ENCODE results near the gene MRPL51.
"Not testable (repeated sequence)": the region's sequence is repeated elsewhere in the genome, so short reads cannot be mapped to it uniquely, and the experiment has no call there.

Gene MRPL51

GRCh38 chr12:6500466-6500865 is 7.4 kb upstream of the MRPL51 start:
- no peak overlapping the region for H3K4me2 ChIP-seq (ENCODE audit: insufficient read depth, low read length, poor library complexity, severe bottlenecking)
- H2BK5ac ChIP-seq (ENCODE audit: low read length) = no peak overlapping the region
- H2BK15ac ChIP-seq (ENCODE audit: low read length) = no peak overlapping the region

GRCh38 chr12:6497291-6497690 is 4.2 kb upstream of the MRPL51 start:
- not testable (repeated sequence) for H3K23ac ChIP-seq (ENCODE audit: low read depth, low read length, poor library complexity); H3K9me3 ChIP-seq (replicated peaks in 1 of 2; ENCODE audit: control insufficient read depth in 2 of 2, insufficient read depth in 1 of 2, low read depth in 1 of 2, low read length in 2 of 2); H2BK15ac ChIP-seq (ENCODE audit: low read length); H3K4ac ChIP-seq (ENCODE audit: low read length); H3K4me3 ChIP-seq (ENCODE audit: low read length in 2 of 2); H3K79me1 ChIP-seq (ENCODE audit: low read depth, low read length); H2AK5ac ChIP-seq (ENCODE audit: low read depth, low read length); H3K9ac ChIP-seq (ENCODE audit: low read depth, low read length, poor library complexity); H2BK12ac ChIP-seq (ENCODE audit: low read length); H2BK120ac ChIP-seq (ENCODE audit: low read depth, low read length); H2AFZ ChIP-seq (ENCODE audit: low read length); H4K91ac ChIP-seq (ENCODE audit: low read depth, low read length, poor library complexity); H4K8ac ChIP-seq (ENCODE audit: low read depth, low read length); H3K27ac ChIP-seq (replicated peaks; ENCODE audit: low read length); H3K14ac ChIP-seq (ENCODE audit: low read length); DNase-seq (ENCODE audit: low spot score); H3K27me3 ChIP-seq (ENCODE audit: control insufficient read depth in 3 of 3, insufficient read depth in 3 of 3, low read depth in 1 of 3, low read length in 3 of 3); H3K18ac ChIP-seq (ENCODE audit: low read length); H2BK5ac ChIP-seq (ENCODE audit: low read length); H3K4me2 ChIP-seq (ENCODE audit: insufficient read depth, low read length, poor library complexity, severe bottlenecking)
- Histone ChIP-seq H3K36me3 (replicated peaks in 1 of 2; ENCODE audit: control insufficient read depth in 2 of 2, insufficient read depth in 2 of 2, low read length in 2 of 2) (peaks cover 23 to 77% of the 10 kb centered on the region in 2 donors), H3K4me1 (ENCODE audit: control insufficient read depth in 2 of 2, insufficient read depth in 1 of 2, low read depth in 1 of 2, low read length in 2 of 2) (peaks cover 10 to 15% of the 10 kb centered on the region in 2 donors)
- WGBS, 2 donors (ENCODE audit: extremely low coverage in 2 of 2, insufficient read length in 2 of 2, insufficient replicate concordance in 1 of 2) = no CpG with 5 or more reads among the region's 3 CpGs

More at GRCh38 chr12:6500466-6500865, 7.4 kb upstream of the MRPL51 start:
- Histone ChIP-seq H3K4ac (ENCODE audit: low read length) (no peak overlapping the region), H3K36me3 (replicated peaks in 1 of 2; ENCODE audit: control insufficient read depth in 2 of 2, insufficient read depth in 2 of 2, low read length in 2 of 2) (peaks cover 23 to 97% of the 10 kb centered on the region in 2 donors), H2BK12ac (ENCODE audit: low read length) (no peak overlapping the region), H3K9ac (ENCODE audit: low read depth, low read length, poor library complexity) (no peak overlapping the region), H3K23ac (ENCODE audit: low read depth, low read length, poor library complexity) (no peak overlapping the region), H2AFZ (ENCODE audit: low read length) (no peak overlapping the region), H3K14ac (ENCODE audit: low read length) (no peak overlapping the region), H2AK5ac (ENCODE audit: low read depth, low read length) (no peak overlapping the region), H3K4me1 (ENCODE audit: control insufficient read depth in 2 of 2, insufficient read depth in 1 of 2, low read depth in 1 of 2, low read length in 2 of 2) (peaks cover 5 to 8% of the 10 kb centered on the region in 2 donors), H3K4me3 (ENCODE audit: low read length in 2 of 2) (no peak overlapping the region), H3K18ac (ENCODE audit: low read length) (no peak overlapping the region), H4K8ac (ENCODE audit: low read depth, low read length) (no peak overlapping the region), H2BK120ac (ENCODE audit: low read depth, low read length) (no peak overlapping the region), H4K91ac (ENCODE audit: low read depth, low read length, poor library complexity) (no peak overlapping the region), H3K79me1 (ENCODE audit: low read depth, low read length) (peaks cover 2% of the 10 kb centered on the region), H3K27ac (replicated peaks; ENCODE audit: low read length) (no peak overlapping the region), H3K9me3 (replicated peaks in 1 of 2; ENCODE audit: control insufficient read depth in 2 of 2, insufficient read depth in 1 of 2, low read depth in 1 of 2, low read length in 2 of 2) (no peaks in the 10 kb centered on the region), H3K27me3 (ENCODE audit: control insufficient read depth in 3 of 3, insufficient read depth in 3 of 3, low read depth in 1 of 3, low read length in 3 of 3) (no peaks in the 10 kb centered on the region)
- no CpG with 5 or more reads among the region's 2 CpGs for WGBS, 2 donors (ENCODE audit: extremely low coverage in 2 of 2, insufficient read length in 2 of 2, insufficient replicate concordance in 1 of 2)
- DNase-seq (ENCODE audit: low spot score) = no peak

- Histone ChIP-seq H3K4me3 (ENCODE audit: low read length in 2 of 2) (peak overlapping the region; percentile 20 to 78), H3K79me1 (ENCODE audit: low read depth, low read length) (peaks cover 4% of the 10 kb centered on the region)
Measured at GRCh38 chr12:6494968-6495367, 1.9 kb upstream of the MRPL51 start.

GRCh38 chr12:6494258-6494743 is 1.2 kb upstream of the MRPL51 start:
- no peak overlapping the region for H3K14ac ChIP-seq (ENCODE audit: low read length)
- no CpG with 5 or more reads among the region's 14 CpGs for WGBS, 2 donors (ENCODE audit: extremely low coverage in 2 of 2, insufficient read length in 2 of 2, insufficient replicate concordance in 1 of 2)
- no peak overlapping the region for H2BK5ac ChIP-seq (ENCODE audit: low read length)

More at GRCh38 chr12:6494968-6495367, 1.9 kb upstream of the MRPL51 start:
- no peak overlapping the region for H3K27ac ChIP-seq (replicated peaks; ENCODE audit: low read length)
- H2BK120ac ChIP-seq (ENCODE audit: low read depth, low read length) = no peak overlapping the region
- H3K18ac ChIP-seq (ENCODE audit: low read length) = no peak overlapping the region
- H3K23ac ChIP-seq (ENCODE audit: low read depth, low read length, poor library complexity) = no peak overlapping the region
- H2AFZ ChIP-seq (ENCODE audit: low read length) = no peak overlapping the region
- H3K4ac ChIP-seq (ENCODE audit: low read length) = no peak overlapping the region
- H3K27me3 ChIP-seq (ENCODE audit: control insufficient read depth in 3 of 3, insufficient read depth in 3 of 3, low read depth in 1 of 3, low read length in 3 of 3) = no peaks in the 10 kb centered on the region
- no peak overlapping the region for H3K14ac ChIP-seq (ENCODE audit: low read length)
- DNase-seq (ENCODE audit: low spot score) = no peak
- H2BK5ac ChIP-seq (ENCODE audit: low read length) = no peak overlapping the region
- H3K36me3 ChIP-seq (replicated peaks in 1 of 2; ENCODE audit: control insufficient read depth in 2 of 2, insufficient read depth in 2 of 2, low read length in 2 of 2) = peaks cover 23 to 70% of the 10 kb centered on the region in 2 donors
- H2BK15ac ChIP-seq (ENCODE audit: low read length) = no peak overlapping the region
- no peaks in the 10 kb centered on the region for H3K9me3 ChIP-seq (replicated peaks in 1 of 2; ENCODE audit: control insufficient read depth in 2 of 2, insufficient read depth in 1 of 2, low read depth in 1 of 2, low read length in 2 of 2)
- peak overlapping the region; percentile 38 for H3K4me2 ChIP-seq (ENCODE audit: insufficient read depth, low read length, poor library complexity, severe bottlenecking)
- no peak overlapping the region for H4K8ac ChIP-seq (ENCODE audit: low read depth, low read length)
- H2BK12ac ChIP-seq (ENCODE audit: low read length) = no peak overlapping the region
- no CpG with 5 or more reads among the region's 1 CpG for WGBS, 2 donors (ENCODE audit: extremely low coverage in 2 of 2, insufficient read length in 2 of 2, insufficient replicate concordance in 1 of 2)
- H2AK5ac ChIP-seq (ENCODE audit: low read depth, low read length) = no peak overlapping the region
- H3K9ac ChIP-seq (ENCODE audit: low read depth, low read length, poor library complexity) = peak overlapping the region; percentile 1
- H4K91ac ChIP-seq (ENCODE audit: low read depth, low read length, poor library complexity) = no peak overlapping the region
- H3K4me1 ChIP-seq (ENCODE audit: control insufficient read depth in 2 of 2, insufficient read depth in 1 of 2, low read depth in 1 of 2, low read length in 2 of 2) = peaks cover 11 to 15% of the 10 kb centered on the region in 2 donors

More at GRCh38 chr12:6494258-6494743, 1.2 kb upstream of the MRPL51 start:
- Histone ChIP-seq H3K4ac (ENCODE audit: low read length) (no peak overlapping the region), H4K8ac (ENCODE audit: low read depth, low read length) (no peak overlapping the region), H2BK12ac (ENCODE audit: low read length) (no peak overlapping the region), H3K9me3 (replicated peaks in 1 of 2; ENCODE audit: control insufficient read depth in 2 of 2, insufficient read depth in 1 of 2, low read depth in 1 of 2, low read length in 2 of 2) (no peaks in the 10 kb centered on the region), H2AFZ (ENCODE audit: low read length) (peak overlapping the region; percentile 70), H4K91ac (ENCODE audit: low read depth, low read length, poor library complexity) (no peak overlapping the region), H2BK15ac (ENCODE audit: low read length) (no peak overlapping the region), H3K79me1 (ENCODE audit: low read depth, low read length) (peaks cover 4% of the 10 kb centered on the region), H2AK5ac (ENCODE audit: low read depth, low read length) (no peak overlapping the region), H3K4me3 (ENCODE audit: low read length in 2 of 2) (peak overlapping the region; percentile 78 to 91), H3K4me2 (ENCODE audit: insufficient read depth, low read length, poor library complexity, severe bottlenecking) (peak overlapping the region; percentile 68), H3K27ac (replicated peaks; ENCODE audit: low read length) (peak overlapping the region; percentile 87), H3K4me1 (ENCODE audit: control insufficient read depth in 2 of 2, insufficient read depth in 1 of 2, low read depth in 1 of 2, low read length in 2 of 2) (peaks cover 11 to 15% of the 10 kb centered on the region in 2 donors), H3K36me3 (replicated peaks in 1 of 2; ENCODE audit: control insufficient read depth in 2 of 2, insufficient read depth in 2 of 2, low read length in 2 of 2) (peaks cover 20 to 63% of the 10 kb centered on the region in 2 donors), H2BK120ac (ENCODE audit: low read depth, low read length) (no peak overlapping the region), H3K27me3 (ENCODE audit: control insufficient read depth in 3 of 3, insufficient read depth in 3 of 3, low read depth in 1 of 3, low read length in 3 of 3) (no peaks in the 10 kb centered on the region), H3K23ac (ENCODE audit: low read depth, low read length, poor library complexity) (no peak overlapping the region), H3K18ac (ENCODE audit: low read length) (no peak overlapping the region), H3K9ac (ENCODE audit: low read depth, low read length, poor library complexity) (no peak overlapping the region)
- DNase-seq (ENCODE audit: low spot score) = no peak

Data from neuronal stem cell (in vitro differentiated cells).